GM10847 (cell line): ENCODE data around the gene CCDC30.

Experiments used
- POLR2A ChIP-seq: IDR thresholded peaks from 2 replicates; pipeline ENCODE4 v1.6.1; 2011; ENCODE audit not compliant: insufficient read length; ENCODE audit errors: extremely low read depth

Gene CCDC30

GRCh38 chr1:42669936-42670335 is 206.8 kb downstream of the CCDC30 start:
- no peak for TF ChIP-seq POLR2A

DNA sequence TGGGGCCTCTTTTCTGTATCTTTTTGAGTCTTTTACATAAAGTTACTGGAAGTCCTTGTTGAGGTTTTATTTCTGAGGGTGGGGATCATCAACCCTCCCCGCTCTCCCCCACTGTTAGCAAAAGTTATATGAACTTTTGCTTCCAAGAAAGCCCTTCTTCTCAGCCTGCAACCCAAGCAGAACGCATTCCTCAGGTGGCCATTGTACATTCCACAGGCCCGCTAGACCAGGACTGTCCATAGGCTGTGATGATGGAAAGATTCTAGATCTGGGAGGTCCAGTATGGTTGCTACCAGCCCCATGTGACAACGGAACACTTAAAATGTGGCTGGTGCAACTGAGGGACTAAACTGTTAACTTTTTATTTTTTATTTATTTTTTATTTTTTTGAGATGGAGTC is 207.3 kb downstream of the CCDC30 start:
- TF ChIP-seq POLR2A: no peak

DNA sequence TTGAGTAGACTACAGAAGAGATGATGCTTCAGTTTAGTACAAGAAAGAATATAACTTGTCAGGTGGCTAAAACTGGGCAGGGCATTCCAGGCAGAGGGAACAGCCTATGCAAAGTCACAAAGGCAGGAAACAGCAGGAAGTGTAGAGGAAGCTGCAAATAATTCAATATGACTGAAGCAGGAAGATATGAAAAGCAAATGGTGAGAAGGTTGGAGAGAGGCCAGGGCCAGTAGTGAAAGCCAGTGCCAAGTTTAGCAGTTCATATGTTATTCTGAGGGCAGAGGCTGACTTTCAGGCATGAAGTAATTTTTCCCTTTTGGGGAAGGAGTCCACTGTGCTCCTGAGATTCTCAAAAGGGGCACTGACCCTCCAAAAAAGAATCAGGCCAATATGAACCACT is 211.1 kb downstream of the CCDC30 start:
- no peak for TF ChIP-seq POLR2A

- TF ChIP-seq POLR2A: no peak
Observed at GRCh38 chr1:42674682-42675081, 211.6 kb downstream of the CCDC30 start.

GRCh38 chr1:42675467-42675866 is 212.4 kb downstream of the CCDC30 start:
- TF ChIP-seq POLR2A: no peak

- TF ChIP-seq POLR2A: no peak
Observed at GRCh38 chr1:42676534-42677087, 213.5 kb downstream of the CCDC30 start.

DNA sequence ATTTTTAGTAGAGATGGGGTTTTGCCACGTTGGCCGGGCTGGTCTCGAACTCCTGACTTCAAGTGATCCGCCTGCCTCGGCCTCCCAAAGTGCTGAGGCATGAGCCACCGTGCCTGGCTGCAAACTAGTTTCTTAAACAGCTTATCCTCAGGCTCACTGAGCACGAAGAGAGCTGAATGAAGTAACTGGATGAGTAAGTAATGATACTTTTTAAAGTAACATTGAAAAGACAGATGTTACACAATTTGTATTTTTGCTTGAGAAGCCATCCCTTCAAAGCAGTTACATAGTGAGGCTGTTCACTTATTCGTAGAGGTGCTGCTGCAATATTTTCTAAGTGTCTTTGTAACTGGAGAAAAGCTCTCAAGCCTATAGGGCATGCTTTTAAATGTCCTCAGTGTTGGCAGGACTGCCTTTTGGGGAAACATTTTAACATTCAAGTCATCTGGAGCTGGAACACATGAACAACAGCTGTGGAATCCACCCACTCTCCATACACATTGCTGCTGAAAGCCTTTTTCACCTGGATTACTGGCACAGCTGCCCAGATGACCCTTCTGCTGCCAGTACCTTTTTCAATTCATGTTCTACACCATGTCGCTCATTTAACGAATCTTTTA is 216.4 kb downstream of the CCDC30 start:
- TF ChIP-seq POLR2A: no peak

- TF ChIP-seq POLR2A: no peak
Observed at GRCh38 chr1:42680055-42680454, 217.0 kb downstream of the CCDC30 start.

GRCh38 chr1:42680921-42681683 is 218.0 kb downstream of the CCDC30 start:
- no peak for TF ChIP-seq POLR2A

- TF ChIP-seq POLR2A: peak; percentile 41
Observed at GRCh38 chr1:42681741-42682483, 218.8 kb downstream of the CCDC30 start, which contains the start of gene YBX1. Gene YBX1 (plus strand): TSS chr1:42682418. CDS start chr1:42682566, 148 bp downstream.

DNA sequence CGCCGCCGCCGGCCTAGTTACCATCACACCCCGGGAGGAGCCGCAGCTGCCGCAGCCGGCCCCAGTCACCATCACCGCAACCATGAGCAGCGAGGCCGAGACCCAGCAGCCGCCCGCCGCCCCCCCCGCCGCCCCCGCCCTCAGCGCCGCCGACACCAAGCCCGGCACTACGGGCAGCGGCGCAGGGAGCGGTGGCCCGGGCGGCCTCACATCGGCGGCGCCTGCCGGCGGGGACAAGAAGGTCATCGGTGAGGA is 219.3 kb downstream of the CCDC30 start:
- TF ChIP-seq POLR2A: peak; percentile 24

DNA sequence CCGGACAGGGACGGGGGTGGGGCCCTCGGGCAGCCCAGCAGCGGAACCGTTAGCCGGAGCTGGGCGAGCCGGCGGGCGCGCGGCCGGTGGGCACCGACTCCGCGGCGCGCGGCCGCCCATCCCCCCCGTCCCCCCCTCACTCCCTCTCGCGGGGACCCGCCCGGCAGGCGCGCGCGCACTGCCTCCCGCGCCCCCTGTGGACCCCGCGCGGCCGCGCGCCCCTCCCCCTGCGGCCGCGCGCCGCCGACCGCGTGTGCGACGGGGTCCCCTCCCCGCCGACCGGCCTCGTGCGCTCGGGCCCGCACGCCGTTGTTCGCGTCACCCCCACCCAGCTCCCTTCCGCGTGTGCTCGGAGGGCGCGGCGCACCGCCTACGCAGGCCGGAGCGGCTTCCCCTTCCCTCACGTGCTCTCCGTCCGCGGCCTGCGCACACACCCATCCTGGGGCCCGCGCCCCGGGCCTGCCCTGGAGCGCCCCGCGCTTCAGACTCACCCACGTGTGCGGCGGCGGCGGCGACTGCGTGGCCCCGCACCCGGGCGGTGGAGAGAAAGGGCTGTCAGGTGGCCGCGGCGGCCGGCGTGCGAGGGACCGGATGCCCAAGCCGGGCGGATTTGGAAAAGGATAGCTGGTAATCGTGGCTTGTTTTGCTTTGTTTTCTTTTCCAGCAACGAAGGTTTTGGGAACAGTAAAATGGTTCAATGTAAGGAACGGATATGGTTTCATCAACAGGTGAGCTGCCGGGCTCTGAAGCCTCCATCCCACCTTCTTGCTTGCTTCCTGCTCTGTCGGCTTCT is 219.8 kb downstream of the CCDC30 start:
- peak; percentile 40 for TF ChIP-seq POLR2A

- TF ChIP-seq POLR2A: no peak
Observed at GRCh38 chr1:42684139-42684538, 221.1 kb downstream of the CCDC30 start.

- TF ChIP-seq POLR2A: no peak
Observed at GRCh38 chr1:42686418-42686817, 223.3 kb downstream of the CCDC30 start.

DNA sequence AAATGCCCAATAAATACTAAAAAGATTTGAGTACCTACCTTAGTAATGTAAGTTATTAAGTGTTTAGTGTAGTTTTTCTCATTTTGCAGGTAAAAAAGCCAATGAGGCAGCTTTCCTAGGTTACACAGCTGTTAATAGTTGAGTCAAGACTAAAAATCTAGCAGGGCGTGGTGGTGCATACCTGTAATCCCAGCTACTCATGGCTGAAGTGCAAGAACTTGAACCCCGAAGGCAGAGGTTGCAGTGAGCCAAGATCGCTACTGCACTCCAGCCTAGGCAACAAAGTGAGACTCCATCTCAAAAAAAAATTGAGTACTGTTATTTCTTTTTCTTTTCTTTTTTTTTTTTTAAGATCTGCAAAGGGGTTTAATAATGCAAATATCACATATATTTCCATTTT is 226.8 kb downstream of the CCDC30 start:
- TF ChIP-seq POLR2A: no peak
